RWPE2 (cell line): Measurements from ENCODE around the gene CCL14.

Experiments used
- ATAC-seq: fragments of 200-7000 bp; cut with Tn5 transposase; 3 replicates; pipeline ENCODE4 v1.9.1; 2021; ENCODE audit warnings: low read depth
- DNase-seq: peaks from one replicate; pipeline ENCODE4 v3.0.0-alpha.2; 2020; ENCODE audit warnings: low spot score
- H3K27ac ChIP-seq: fragments of 450-650 bp; 2 replicates; pipeline ENCODE4 v1.5.1; 2017; ENCODE audit warnings: mild to moderate bottlenecking; ENCODE audit not compliant: poor library complexity, severe bottlenecking
- H3K27me3 ChIP-seq: fragments of 250-450 bp; sonication (Bioruptor Pico); 2 replicates; pipeline ENCODE4 v1.5.1; 2021; ENCODE audit warnings: mild to moderate bottlenecking, moderate library complexity; ENCODE audit not compliant: insufficient read depth, poor library complexity, severe bottlenecking
- H3K36me3 ChIP-seq: fragments of 250-450 bp; sonication (Bioruptor Pico); 2 replicates; pipeline ENCODE4 v1.5.1; 2020; ENCODE audit warnings: low read depth, mild to moderate bottlenecking, moderate library complexity
- H3K4me1 ChIP-seq: fragments of 250-450 bp; sonication (Bioruptor Pico); 2 replicates; pipeline ENCODE4 v1.5.1; 2021; ENCODE audit warnings: mild to moderate bottlenecking, moderate library complexity; ENCODE audit not compliant: insufficient read depth, poor library complexity, severe bottlenecking
- H3K4me3 ChIP-seq: fragments of 250-450 bp; sonication (Bioruptor Pico); 2 replicates; pipeline ENCODE4 v1.5.1; 2021; ENCODE audit warnings: mild to moderate bottlenecking, moderate library complexity; ENCODE audit not compliant: severe bottlenecking
- H3K9me3 ChIP-seq: fragments of 250-450 bp; sonication (Bioruptor Pico); 2 replicates; pipeline ENCODE4 v1.5.1; 2021; ENCODE audit warnings: mild to moderate bottlenecking, moderate library complexity; ENCODE audit not compliant: severe bottlenecking
- CTCF ChIP-seq: fragments of 450-650 bp; IDR thresholded peaks from one replicate; pipeline ENCODE4 v1.5.1; 2017; ENCODE audit warnings: mild to moderate bottlenecking, moderate library complexity; ENCODE audit not compliant: poor library complexity, severe bottlenecking

Gene CCL14

GRCh38 chr17:36001862-36002603, 15.5 kb upstream of the CCL14 start:
- H3K4me1 ChIP-seq = no peaks in the 10 kb centered on the region

GRCh38 chr17:36001110-36001771, 14.7 kb upstream of the CCL14 start, which contains the start of gene CCL15:
Gene CCL15, minus strand, starts transcription at chr17:36001553. Its CDS starts 61 bp downstream, at chr17:36001492.
- no peaks in the 10 kb centered on the region for H3K27me3 ChIP-seq
- H3K9me3 ChIP-seq = no peaks in the 10 kb centered on the region
- ATAC-seq (no peak), DNase-seq (no peak)
- H3K4me3 ChIP-seq = no peak within 1 kb of the TSS
- no peaks in the 10 kb centered on the region for H3K36me3 ChIP-seq
- no peak for TF ChIP-seq CTCF
- H3K4me1 ChIP-seq = no peaks in the 10 kb centered on the region
- no peak within 1 kb of the TSS for H3K27ac ChIP-seq

More at GRCh38 chr17:36001862-36002603, 15.5 kb upstream of the CCL14 start:
- Histone ChIP-seq H3K36me3 (no peaks in the 10 kb centered on the region), H3K9me3 (no peaks in the 10 kb centered on the region), H3K4me3 (no peak overlapping the region), H3K27me3 (no peaks in the 10 kb centered on the region), H3K27ac (no peak overlapping the region)
- DNase-seq (no peak), ATAC-seq (no peak)
- TF ChIP-seq CTCF = no peak

- Histone ChIP-seq H3K4me3 (no peak overlapping the region), H3K27ac (no peak overlapping the region), H3K9me3 (no peaks in the 10 kb centered on the region), H3K4me1 (no peaks in the 10 kb centered on the region), H3K36me3 (no peaks in the 10 kb centered on the region), H3K27me3 (no peaks in the 10 kb centered on the region)
- DNase-seq (no peak), ATAC-seq (no peak)
- no peak for TF ChIP-seq CTCF
These were observed 14.2 kb upstream of the CCL14 start for GRCh38 chr17:36000732-36001109.

- no peaks in the 10 kb centered on the region for H3K27me3 ChIP-seq
- DNase-seq (no peak), ATAC-seq (no peak)
- no peak overlapping the region for H3K4me3 ChIP-seq
- no peak overlapping the region for H3K27ac ChIP-seq
- no peaks in the 10 kb centered on the region for H3K9me3 ChIP-seq
- TF ChIP-seq CTCF = no peak
- H3K36me3 ChIP-seq = no peaks in the 10 kb centered on the region
- H3K4me1 ChIP-seq = no peaks in the 10 kb centered on the region
These were observed 12.2 kb upstream of the CCL14 start for GRCh38 chr17:35998756-35999155.
